Measurements from ENCODE around the gene CCDC12.
"Not testable (repeated sequence)": the region's sequence is repeated elsewhere in the genome, so short reads cannot be mapped to it uniquely, and the experiment has no call there.

CCDC12 gene

GRCh38 chr3:46921041-46921440 lies 55.5 kb downstream of the CCDC12 start:
- DNase-seq: no peak

- DNase-seq: no peak
Observed at GRCh38 chr3:46918634-46919033, 57.9 kb downstream of the CCDC12 start.

GRCh38 chr3:46918202-46918601 lies 58.3 kb downstream of the CCDC12 start:
- DNase-seq: no peak

DNA sequence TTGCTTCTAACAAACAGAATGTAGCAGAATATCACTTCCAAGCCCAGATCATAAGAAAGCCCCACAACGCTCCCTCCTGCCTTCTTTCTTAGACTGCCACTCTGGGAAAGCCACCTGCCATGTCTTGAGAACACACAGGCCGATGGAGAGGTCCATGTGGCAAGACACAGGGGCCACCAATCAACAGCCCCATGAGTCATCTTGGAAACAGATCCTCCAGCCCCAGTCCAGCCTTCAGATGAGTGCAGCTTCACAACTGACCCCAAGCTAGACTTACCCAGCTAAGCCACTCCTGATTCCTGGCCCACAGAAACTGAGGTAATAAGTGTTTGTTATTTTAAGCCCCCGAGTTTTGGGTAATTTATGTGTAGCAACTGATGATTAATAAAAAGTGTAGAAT lies 59.3 kb downstream of the CCDC12 start:
- no peak for DNase-seq

GRCh38 chr3:46916799-46917198 lies 59.7 kb downstream of the CCDC12 start:
- DNase-seq: no peak

GRCh38 chr3:46916278-46916677 lies 60.3 kb downstream of the CCDC12 start:
- DNase-seq: no peak

DNA sequence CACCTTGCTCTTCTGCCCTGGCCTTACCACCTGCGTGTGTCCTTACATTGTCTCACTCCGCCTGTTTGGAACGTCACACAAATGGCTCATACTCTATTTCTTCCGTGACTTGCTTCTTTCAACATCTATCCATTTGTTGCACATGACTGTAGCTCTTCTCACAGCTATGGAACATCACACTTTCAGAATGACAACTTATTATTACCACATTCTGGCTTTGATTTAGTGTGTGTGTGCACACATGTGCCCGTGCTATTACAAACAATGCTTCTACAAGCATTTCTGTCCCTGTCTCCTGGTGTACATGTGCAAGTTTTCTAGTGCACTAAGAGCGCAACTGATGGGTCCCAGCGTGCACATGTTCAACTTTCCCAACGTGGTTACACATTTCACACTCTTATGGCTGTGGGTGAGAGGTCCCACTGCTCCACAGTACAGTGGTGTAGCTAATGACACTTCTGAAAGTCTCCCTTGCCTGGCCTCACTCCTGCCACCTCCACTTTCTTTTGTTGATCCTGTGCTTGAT lies 61.2 kb downstream of the CCDC12 start:
- DNase-seq: no peak

GRCh38 chr3:46914849-46915248 lies 61.7 kb downstream of the CCDC12 start:
- DNase-seq: no peak

- no peak for DNase-seq
Observed at GRCh38 chr3:46913644-46914043, 62.9 kb downstream of the CCDC12 start.

DNA sequence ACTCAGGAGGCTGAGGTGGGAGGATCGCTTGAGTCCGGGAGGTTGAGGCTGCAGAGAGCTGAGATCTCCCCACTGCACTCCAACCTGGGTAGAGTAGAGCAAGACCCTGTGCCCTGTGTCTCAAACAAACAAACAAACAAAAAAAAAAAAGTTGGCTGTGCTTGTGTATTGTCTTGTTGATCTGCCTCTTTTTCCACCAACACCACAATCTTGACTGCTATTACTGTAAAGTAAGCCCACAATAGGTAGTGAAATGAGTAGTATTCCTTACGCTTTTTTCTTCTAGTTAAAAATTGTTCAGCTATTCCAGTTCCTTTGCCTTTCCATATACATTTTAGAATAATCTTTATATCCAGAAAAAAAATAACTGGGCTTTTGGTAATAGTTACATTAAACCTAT lies 63.6 kb downstream of the CCDC12 start:
- DNase-seq: no peak

DNA sequence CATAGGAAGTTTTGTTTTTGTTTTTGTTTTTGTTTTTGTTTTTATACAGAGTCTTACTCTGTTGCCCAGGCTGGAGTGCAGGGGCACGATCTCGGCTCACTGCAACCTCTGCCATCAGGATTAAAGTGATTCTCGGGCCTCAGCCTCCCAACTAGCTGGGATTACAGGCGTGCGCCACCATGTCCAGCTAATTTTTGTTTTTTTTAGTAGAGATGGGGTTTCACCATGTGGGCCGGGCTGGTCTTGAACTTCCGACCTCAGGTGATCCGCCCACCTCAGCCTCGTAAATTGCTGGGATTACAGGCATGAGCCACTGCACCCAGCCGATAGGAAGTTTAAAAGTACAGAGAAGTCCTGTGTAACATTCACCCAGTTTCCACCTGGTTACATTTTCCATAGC lies 65.6 kb downstream of the CCDC12 start:
- not testable (repeated sequence) for DNase-seq

- DNase-seq: no peak
Observed at GRCh38 chr3:46910166-46910760, 66.3 kb downstream of the CCDC12 start.

GRCh38 chr3:46909535-46910161 lies 66.9 kb downstream of the CCDC12 start:
- peak; percentile 43 for DNase-seq

- no peak for DNase-seq
Observed at GRCh38 chr3:46908986-46909534, 67.5 kb downstream of the CCDC12 start.

DNA sequence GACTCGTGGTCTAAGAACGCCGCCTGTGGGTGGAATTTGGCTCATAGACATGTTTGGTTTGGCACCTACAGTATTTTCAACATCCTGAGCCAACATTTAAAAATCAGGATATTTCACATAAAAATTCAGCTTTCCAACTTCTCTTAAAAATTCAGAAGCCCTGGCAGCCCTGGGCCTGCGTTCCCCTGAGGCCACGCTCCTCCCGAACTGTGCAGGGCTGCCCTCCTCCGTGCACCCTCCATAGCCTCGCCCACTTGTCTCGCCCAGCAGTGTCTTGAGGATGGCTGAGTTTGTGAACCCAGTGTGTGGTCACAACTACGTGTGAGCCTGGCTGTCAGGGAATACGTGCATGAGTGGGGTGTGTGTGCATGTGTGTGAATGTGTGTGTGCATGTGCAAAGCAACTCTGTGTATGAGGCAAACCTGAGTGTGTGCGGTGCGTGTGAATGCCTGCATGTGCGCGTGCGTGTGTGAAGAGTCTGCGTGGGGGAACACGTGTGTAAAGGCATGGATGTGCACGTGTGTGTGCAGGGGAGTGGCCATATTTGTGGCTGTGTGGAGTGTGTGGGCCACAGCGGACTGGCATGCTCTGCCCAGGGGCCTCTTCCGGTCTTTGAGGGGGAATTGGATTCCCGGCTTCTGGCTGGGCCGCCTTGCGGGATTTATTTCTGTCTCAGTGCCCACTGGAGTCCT lies 68.1 kb downstream of the CCDC12 start:
- no peak for DNase-seq

GRCh38 chr3:46907960-46908293 lies 68.6 kb downstream of the CCDC12 start:
- no peak for DNase-seq

- no peak for DNase-seq
Observed at GRCh38 chr3:46907271-46907670, 69.3 kb downstream of the CCDC12 start.

GRCh38 chr3:46906471-46907058 lies 70.0 kb downstream of the CCDC12 start:
- no peak for DNase-seq

GRCh38 chr3:46905661-46906451 lies 70.7 kb downstream of the CCDC12 start:
- DNase-seq: no peak

DNA sequence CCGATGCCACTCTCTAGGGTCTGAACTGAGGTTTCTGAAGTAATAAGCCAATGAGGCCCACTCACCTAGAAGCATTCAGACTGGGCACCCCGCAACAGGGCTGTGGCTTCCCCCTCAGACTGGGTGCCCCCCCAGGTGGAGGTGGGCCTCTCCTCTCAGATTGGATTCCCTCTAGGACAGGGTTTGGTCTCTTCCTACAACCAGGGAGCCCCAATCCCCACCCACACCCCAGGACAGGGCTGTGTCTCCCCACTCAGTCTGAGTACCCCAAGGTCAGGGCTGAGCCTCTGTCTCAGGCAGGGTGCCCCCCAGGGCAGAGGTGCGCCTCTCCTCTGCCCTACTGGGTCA lies 71.4 kb downstream of the CCDC12 start:
- DNase-seq: no peak

DNA sequence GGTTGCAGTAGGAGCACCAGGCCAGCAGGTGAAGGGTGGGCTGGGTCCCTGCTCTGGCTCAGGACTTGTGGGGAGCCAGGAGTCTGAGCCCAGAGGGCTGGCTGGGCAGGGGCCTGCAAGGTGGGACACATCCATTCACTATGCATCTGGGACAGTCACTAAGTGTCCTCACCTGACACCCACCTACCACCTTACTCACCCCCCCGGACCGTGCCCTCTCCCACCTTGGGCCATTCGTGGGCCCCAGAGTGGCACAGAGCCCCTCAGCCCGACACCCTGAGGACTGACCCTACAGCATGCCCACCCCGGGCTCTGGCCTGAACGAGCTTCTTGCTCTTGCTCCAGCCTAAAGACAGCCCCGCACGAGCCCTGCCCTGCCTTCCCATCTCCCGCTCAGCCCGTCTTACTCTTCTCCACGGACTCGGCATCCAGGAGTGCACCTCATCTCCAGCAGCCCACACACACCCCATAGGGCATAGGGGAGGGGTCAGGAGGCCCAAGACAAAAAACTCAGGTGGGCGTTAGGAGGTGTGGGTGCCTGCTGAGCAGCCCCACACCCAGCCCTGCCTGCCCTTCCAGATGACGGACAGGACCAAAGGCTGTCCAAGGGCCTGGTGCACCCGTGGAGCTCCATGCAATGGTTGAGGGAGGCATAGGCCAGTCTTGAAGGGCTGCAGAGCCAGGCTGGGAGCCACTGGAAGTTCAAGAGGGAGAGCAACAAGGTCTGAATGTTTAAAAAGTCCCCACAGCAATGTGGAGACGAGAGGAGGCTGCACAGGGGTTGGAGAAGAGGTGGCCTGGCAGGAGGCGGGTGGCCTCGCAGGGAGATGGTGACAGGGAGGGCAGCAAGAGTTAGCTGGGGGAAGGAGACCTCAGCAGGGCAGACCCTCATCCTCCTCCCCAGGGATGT lies 72.0 kb downstream of the CCDC12 start:
- DNase-seq: no peak
